Measurements from ENCODE around the gene ITPRIP. TPM values are rescaled to one million over a fixed set of nuclear protein-coding genes. Genes with fewer than 3 reads are reported as not detected.

Gene ITPRIP
- total and polyA plus RNA-seq, 8 donors: 16.6 to 29.2 (median 17.9) TPM

GRCh38 chr10:104260775-104261115 is 77.5 kb downstream of the ITPRIP start:
- ATAC-seq (peak; percentile 40), DNase-seq (no peak)
- no peak for TF ChIP-seq CTCF (IDR thresholded peaks at IDR 0.05)
- Histone ChIP-seq H3K36me3 (peaks cover 0 to 83% of the 10 kb centered on the region in 2 donors), H3K9me3 (no peaks in the 10 kb centered on the region), H3K4me1 (peaks cover 15 to 89% of the 10 kb centered on the region in 2 donors), H3K27ac (peak overlapping the region; percentile 27 to 75), H3K4me3 (peak overlapping the region in 1 of 2 donors; percentile 8), H3K27me3 (no peaks in the 10 kb centered on the region)
- intact Hi-C loops (cut with DNase I): no loop called here

- H3K36me3 ChIP-seq: peaks cover 0 to 78% of the 10 kb centered on the region in 2 donors
- no peaks in the 10 kb centered on the region for H3K9me3 ChIP-seq
- intact Hi-C loops (cut with DNase I): no loop called here
- ATAC-seq (no peak), DNase-seq (no peak)
- H3K27ac ChIP-seq: peak overlapping the region; percentile 27 to 75
- H3K4me3 ChIP-seq: peak overlapping the region in 1 of 2 donors; percentile 8
- TF ChIP-seq CTCF (IDR thresholded peaks at IDR 0.05): no peak
- H3K27me3 ChIP-seq: no peaks in the 10 kb centered on the region
- H3K4me1 ChIP-seq: peaks cover 15 to 84% of the 10 kb centered on the region in 2 donors
Measured at GRCh38 chr10:104259999-104260774, 78.1 kb downstream of the ITPRIP start.

Small RNA genes within 50 kb of the gene (microRNA-seq; reads per million reads assigned to microRNA genes)
- gene MIR4482: 0 reads per million in 2 donors

Other genes with a start within 250 kb of the ITPRIP start
- 1 to 10 TPM; 9.2 to 9.3 TPM for gene SFR1, start 216.3 kb downstream of the ITPRIP start, total RNA-seq
- gene SFR1, start 216.3 kb downstream of the ITPRIP start, polyA plus RNA-seq (ENCODE audit: insufficient read length in 6 of 6): 10 to 100 TPM in 4 of 6 donors, 1 to 10 TPM in 2; 9.2 to 11.3 (median 10.7) TPM
- gene CFAP43, start 106.1 kb downstream of the ITPRIP start, total RNA-seq: 1 to 10 TPM in 1 of 2 donors, under 1 TPM in 1; 0.70 to 7.4 TPM
- 10 to 100 TPM in 4 of 6 donors, 1 to 10 TPM in 2; 6.9 to 24.5 (median 17.0) TPM for gene CFAP43, start 106.1 kb downstream of the ITPRIP start, polyA plus RNA-seq (ENCODE audit: insufficient read length in 6 of 6)
- 100 to 1,000 TPM; 106 to 157 TPM for gene GSTO1, start 83.6 kb downstream of the ITPRIP start, total RNA-seq
- 10 to 100 TPM; 83.1 to 95.8 (median 86.0) TPM for gene GSTO1, start 83.6 kb downstream of the ITPRIP start, polyA plus RNA-seq (ENCODE audit: insufficient read length in 6 of 6)
- 10 to 100 TPM in 1 of 2 donors, 1 to 10 TPM in 1; 9.5 to 13.4 TPM for gene GSTO2, start 69.3 kb downstream of the ITPRIP start, total RNA-seq
- gene GSTO2, start 69.3 kb downstream of the ITPRIP start, polyA plus RNA-seq (ENCODE audit: insufficient read length in 6 of 6): 10 to 100 TPM; 27.5 to 33.6 (median 31.4) TPM
- under 1 TPM; 0.29 to 0.79 TPM for gene CFAP58, start 15.4 kb upstream of the ITPRIP start, total RNA-seq
- gene CFAP58, start 15.4 kb upstream of the ITPRIP start, polyA plus RNA-seq (ENCODE audit: insufficient read length in 6 of 6): 1 to 10 TPM; 1.2 to 2.2 (median 1.8) TPM

Measured in left lung (tissue), 10 donors.